Stimulated activated naive B cell treated with anti-CD40 and anti-IgM and Interleukin-4, amounts not matched to agents 10 μg/mL and 1 μg/mL and 100 μg/mL, for 72 hours (primary cell): ENCODE measurements around the gene POC5.

Experiments
- ATAC-seq, 2 donors: fragments of 150-1000 bp; cut with Tn5 transposase; replicated peaks; 2 replicates each; pipeline ENCODE4 v1.10.0; 2021; ENCODE audit warnings: moderate library complexity in 1 of 2
- DNase-seq: peaks from one replicate; pipeline ENCODE4 v3.0.0; 2021
- H3K27ac Mint-ChIP-seq: one replicate; pipeline ENCODE4 v1.8.0; 2022; ENCODE audit warnings: mild to moderate bottlenecking, mixed read lengths
- H3K27me3 Mint-ChIP-seq, 2 donors: one replicate each; pipeline ENCODE4 v1.8.0; 2022; ENCODE audit warnings: mixed read lengths in 2 of 2
- H3K36me3 Mint-ChIP-seq, 2 donors: one replicate each; pipeline ENCODE4 v1.8.0; 2022; ENCODE audit warnings: mixed read lengths in 2 of 2, mild to moderate bottlenecking in 1 of 2
- H3K4me1 Mint-ChIP-seq, 2 donors: one replicate each; pipeline ENCODE4 v1.8.0; 2022; ENCODE audit warnings: mixed read lengths in 2 of 2, mild to moderate bottlenecking in 1 of 2
- H3K4me3 Mint-ChIP-seq, 2 donors: one replicate each; pipeline ENCODE4 v1.8.0; 2022; ENCODE audit warnings: mild to moderate bottlenecking in 2 of 2, mixed read lengths in 2 of 2, moderate library complexity in 1 of 2
- H3K9me3 Mint-ChIP-seq, 2 donors: one replicate each; pipeline ENCODE4 v1.8.0; 2022; ENCODE audit warnings: mixed read lengths in 2 of 2, mild to moderate bottlenecking in 1 of 2

The POC5 gene

GRCh38 chr5:75681125-75681830, 36.0 kb downstream of the POC5 start:
- H3K9me3 Mint-ChIP-seq, result no peaks in the 10 kb centered on the region
- H3K27ac Mint-ChIP-seq, result no peak overlapping the region
- no peak overlapping the region for H3K4me3 Mint-ChIP-seq
- no peaks in the 10 kb centered on the region for H3K27me3 Mint-ChIP-seq
- DNase-seq (no peak), ATAC-seq (peak; percentile 50 to 65)
- peaks cover 21 to 25% of the 10 kb centered on the region in 2 donors for H3K36me3 Mint-ChIP-seq
- peaks cover 6 to 10% of the 10 kb centered on the region in 2 donors for H3K4me1 Mint-ChIP-seq

- Mint-ChIP-seq H3K27me3 (no peaks in the 10 kb centered on the region), H3K9me3 (no peaks in the 10 kb centered on the region), H3K4me1 (peaks cover 6 to 10% of the 10 kb centered on the region in 2 donors), H3K36me3 (peaks cover 6 to 20% of the 10 kb centered on the region in 2 donors), H3K27ac (peak overlapping the region; percentile 42), H3K4me3 (no peak overlapping the region)
- DNase-seq (no peak), ATAC-seq (peak; percentile 73 to 80)
Observed at GRCh38 chr5:75678155-75678554, 39.1 kb downstream of the POC5 start.

GRCh38 chr5:75677607-75678006, 39.6 kb downstream of the POC5 start:
- DNase-seq (no peak), ATAC-seq (no peak)
- H3K4me3 Mint-ChIP-seq, result no peak overlapping the region
- H3K27me3 Mint-ChIP-seq, result no peaks in the 10 kb centered on the region
- H3K36me3 Mint-ChIP-seq, result peaks cover under 1 to 17% of the 10 kb centered on the region in 2 donors
- no peaks in the 10 kb centered on the region for H3K9me3 Mint-ChIP-seq
- peak overlapping the region; percentile 42 for H3K27ac Mint-ChIP-seq
- H3K4me1 Mint-ChIP-seq, result peaks cover 6 to 10% of the 10 kb centered on the region in 2 donors

GRCh38 chr5:75675783-75676182, 41.5 kb downstream of the POC5 start:
- H3K4me1 Mint-ChIP-seq, result peaks cover 6 to 10% of the 10 kb centered on the region in 2 donors
- ATAC-seq, result no peak
- no peaks in the 10 kb centered on the region for H3K27me3 Mint-ChIP-seq
- H3K9me3 Mint-ChIP-seq, result no peaks in the 10 kb centered on the region
- no peak for DNase-seq
- peaks cover 6 to 25% of the 10 kb centered on the region in 2 donors for H3K36me3 Mint-ChIP-seq
- H3K27ac Mint-ChIP-seq, result no peak overlapping the region
- H3K4me3 Mint-ChIP-seq, result no peak overlapping the region

- Mint-ChIP-seq H3K27ac (no peak overlapping the region), H3K4me3 (no peak overlapping the region), H3K36me3 (peaks cover 6 to 20% of the 10 kb centered on the region in 2 donors), H3K9me3 (no peaks in the 10 kb centered on the region), H3K27me3 (no peaks in the 10 kb centered on the region), H3K4me1 (peaks cover 16 to 24% of the 10 kb centered on the region in 2 donors)
- no peak for DNase-seq
- no peak for ATAC-seq
Observed at GRCh38 chr5:75672616-75673015, 44.6 kb downstream of the POC5 start.

- H3K4me1 Mint-ChIP-seq, result peaks cover 18 to 24% of the 10 kb centered on the region in 2 donors
- ATAC-seq (no peak), DNase-seq (no peak)
- no peak overlapping the region for H3K4me3 Mint-ChIP-seq
- H3K9me3 Mint-ChIP-seq, result no peaks in the 10 kb centered on the region
- no peaks in the 10 kb centered on the region for H3K27me3 Mint-ChIP-seq
- peaks cover 6 to 17% of the 10 kb centered on the region in 2 donors for H3K36me3 Mint-ChIP-seq
- no peak overlapping the region for H3K27ac Mint-ChIP-seq
Observed at GRCh38 chr5:75671506-75671905, 45.7 kb downstream of the POC5 start.

GRCh38 chr5:75670577-75670976, 46.7 kb downstream of the POC5 start:
- Mint-ChIP-seq H3K4me1 (peaks cover 20 to 24% of the 10 kb centered on the region in 2 donors), H3K9me3 (no peaks in the 10 kb centered on the region), H3K27ac (no peak overlapping the region), H3K36me3 (peaks cover 6 to 12% of the 10 kb centered on the region in 2 donors), H3K27me3 (no peaks in the 10 kb centered on the region), H3K4me3 (no peak overlapping the region)
- DNase-seq, result no peak
- no peak for ATAC-seq

GRCh38 chr5:75668977-75669689, 48.1 kb downstream of the POC5 start:
- peaks cover 20 to 24% of the 10 kb centered on the region in 2 donors for H3K4me1 Mint-ChIP-seq

GRCh38 chr5:75668445-75668844, 48.8 kb downstream of the POC5 start:
- peak overlapping the region; percentile 87 to 89 for H3K4me3 Mint-ChIP-seq
- peaks cover 20 to 24% of the 10 kb centered on the region in 2 donors for H3K4me1 Mint-ChIP-seq
- ATAC-seq (peak; percentile 1 to 4), DNase-seq (no peak)
- no peaks in the 10 kb centered on the region for H3K27me3 Mint-ChIP-seq
- no peaks in the 10 kb centered on the region for H3K9me3 Mint-ChIP-seq
- H3K27ac Mint-ChIP-seq, result peak overlapping the region; percentile 98
- peaks cover 6 to 12% of the 10 kb centered on the region in 2 donors for H3K36me3 Mint-ChIP-seq

More at GRCh38 chr5:75668977-75669689, 48.1 kb downstream of the POC5 start:
- ATAC-seq (peak; percentile 97 to 98), DNase-seq (peak; percentile 76)
- Mint-ChIP-seq H3K27ac (peak overlapping the region; percentile 98), H3K9me3 (no peaks in the 10 kb centered on the region), H3K36me3 (peaks cover 6 to 12% of the 10 kb centered on the region in 2 donors), H3K4me3 (peak overlapping the region; percentile 87 to 89), H3K27me3 (no peaks in the 10 kb centered on the region)

GRCh38 chr5:75667586-75667985, 49.7 kb downstream of the POC5 start:
- no peak overlapping the region for H3K4me3 Mint-ChIP-seq
- no peak for ATAC-seq
- peaks cover 6 to 8% of the 10 kb centered on the region in 2 donors for H3K36me3 Mint-ChIP-seq
- peaks cover 20 to 24% of the 10 kb centered on the region in 2 donors for H3K4me1 Mint-ChIP-seq
- no peak for DNase-seq
- H3K27me3 Mint-ChIP-seq, result no peaks in the 10 kb centered on the region
- no peak overlapping the region for H3K27ac Mint-ChIP-seq
- H3K9me3 Mint-ChIP-seq, result no peaks in the 10 kb centered on the region

GRCh38 chr5:75666801-75667200, 50.4 kb downstream of the POC5 start:
- no peak overlapping the region for H3K4me3 Mint-ChIP-seq
- peaks cover 3% of the 10 kb centered on the region in 2 donors for H3K36me3 Mint-ChIP-seq
- H3K4me1 Mint-ChIP-seq, result peaks cover 20 to 24% of the 10 kb centered on the region in 2 donors
- H3K9me3 Mint-ChIP-seq, result no peaks in the 10 kb centered on the region
- H3K27me3 Mint-ChIP-seq, result no peaks in the 10 kb centered on the region
- DNase-seq, result no peak
- ATAC-seq, result no peak
- H3K27ac Mint-ChIP-seq, result no peak overlapping the region

GRCh38 chr5:75664979-75665378, 52.3 kb downstream of the POC5 start:
- H3K4me3 Mint-ChIP-seq, result no peak overlapping the region
- DNase-seq (no peak), ATAC-seq (no peak)
- H3K4me1 Mint-ChIP-seq, result peaks cover 20 to 21% of the 10 kb centered on the region in 2 donors
- H3K27ac Mint-ChIP-seq, result no peak overlapping the region
- H3K27me3 Mint-ChIP-seq, result no peaks in the 10 kb centered on the region
- H3K36me3 Mint-ChIP-seq, result no peaks in the 10 kb centered on the region
- no peaks in the 10 kb centered on the region for H3K9me3 Mint-ChIP-seq

GRCh38 chr5:75663579-75664284, 53.5 kb downstream of the POC5 start:
- Mint-ChIP-seq H3K9me3 (no peaks in the 10 kb centered on the region), H3K4me3 (no peak overlapping the region), H3K4me1 (peaks cover 9 to 12% of the 10 kb centered on the region in 2 donors), H3K36me3 (no peaks in the 10 kb centered on the region), H3K27me3 (no peaks in the 10 kb centered on the region), H3K27ac (no peak overlapping the region)
- no peak for ATAC-seq
- no peak for DNase-seq

- no peak for ATAC-seq
- Mint-ChIP-seq H3K4me3 (no peak overlapping the region), H3K9me3 (no peaks in the 10 kb centered on the region), H3K27ac (no peak overlapping the region), H3K36me3 (no peaks in the 10 kb centered on the region), H3K4me1 (peaks cover 0 to 2% of the 10 kb centered on the region in 2 donors), H3K27me3 (no peaks in the 10 kb centered on the region)
- DNase-seq, result no peak
Observed at GRCh38 chr5:75662061-75662460, 55.2 kb downstream of the POC5 start.
